ENCODE results near the gene PRPF31.

DNA sequence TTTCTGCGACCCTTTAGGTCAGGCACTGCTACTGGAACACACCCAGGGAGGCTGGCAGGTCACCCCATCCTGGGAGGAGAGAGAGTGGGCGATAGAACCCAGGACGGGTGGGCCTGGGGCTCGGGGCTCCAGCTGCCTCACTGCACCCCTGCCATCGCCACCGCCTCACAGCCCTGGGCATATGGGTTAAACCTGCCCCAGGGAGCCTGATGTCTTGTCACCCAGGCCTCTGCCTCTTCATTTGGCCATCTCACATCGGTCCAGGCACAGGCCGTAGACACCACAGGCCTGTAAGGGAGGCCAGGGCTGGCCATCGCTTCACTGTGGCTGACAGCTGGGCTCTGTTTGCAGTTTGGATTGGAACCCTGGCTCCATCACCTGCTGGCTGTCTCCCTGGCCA lies 10.2 kb downstream of the PRPF31 start:
- TF ChIP-seq, protein P1, sequence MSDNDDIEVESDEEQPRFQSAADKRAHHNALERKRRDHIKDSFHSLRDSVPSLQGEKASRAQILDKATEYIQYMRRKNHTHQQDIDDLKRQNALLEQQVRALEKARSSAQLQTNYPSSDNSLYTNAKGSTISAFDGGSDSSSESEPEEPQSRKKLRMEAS (IDR thresholded peaks at IDR 0.05; ENCODE audit: low read depth): no peak
- TF ChIP-seq CTCF (IDR thresholded peaks at IDR 0.05): no peak
- TF ChIP-seq RAD21 (IDR thresholded peaks at IDR 0.05; ENCODE audit: low read length): no peak
- no peak for TF ChIP-seq EP300 (IDR thresholded peaks at IDR 0.05; ENCODE audit: borderline replicate concordance in 1 of 2, low read depth in 1 of 2, low read length in 1 of 2)
- no peak for TF ChIP-seq USF2 (IDR thresholded peaks at IDR 0.05; ENCODE audit: borderline replicate concordance, low read depth, low read length)
- TF ChIP-seq REST (IDR thresholded peaks at IDR 0.05; ENCODE audit: low read depth, low read length): no peak
- TF ChIP-seq FOXJ3 (CRISPR knock-in tag; IDR thresholded peaks at IDR 0.05): no peak
- TF ChIP-seq GABPA (IDR thresholded peaks at IDR 0.05; ENCODE audit: low read depth): no peak
- no peak for TF ChIP-seq CHD2 (IDR thresholded peaks at IDR 0.05; ENCODE audit: low read length, partially characterized antibody)
- TF ChIP-seq ZBTB33 (IDR thresholded peaks at IDR 0.05; ENCODE audit: borderline replicate concordance, low read depth): no peak
